ENCODE data around the gene RAB31.

Gene RAB31

GRCh38 chr18:9808295-9809241 lies 100.5 kb downstream of the RAB31 start:
- peaks cover 10% of the 10 kb centered on the region for H3K27me3 Mint-ChIP-seq
- DNase-seq: no peak
- no peaks in the 10 kb centered on the region for H3K4me1 Mint-ChIP-seq (ENCODE audit: low read depth)
- H3K9me3 Mint-ChIP-seq: no peaks in the 10 kb centered on the region
- H3K4me3 Mint-ChIP-seq: no peak overlapping the region
- no peaks in the 10 kb centered on the region for H3K36me3 Mint-ChIP-seq (ENCODE audit: low read depth)
- no peak overlapping the region for H3K27ac Mint-ChIP-seq

- peaks cover 10% of the 10 kb centered on the region for H3K27me3 Mint-ChIP-seq
- H3K36me3 Mint-ChIP-seq (ENCODE audit: low read depth): no peaks in the 10 kb centered on the region
- no peaks in the 10 kb centered on the region for H3K9me3 Mint-ChIP-seq
- H3K4me1 Mint-ChIP-seq (ENCODE audit: low read depth): no peaks in the 10 kb centered on the region
- H3K27ac Mint-ChIP-seq: no peak overlapping the region
- no peak for DNase-seq
- H3K4me3 Mint-ChIP-seq: no peak overlapping the region
Observed at GRCh38 chr18:9809697-9810096, 101.6 kb downstream of the RAB31 start.

GRCh38 chr18:9810299-9810698 lies 102.2 kb downstream of the RAB31 start:
- H3K4me1 Mint-ChIP-seq (ENCODE audit: low read depth): no peaks in the 10 kb centered on the region
- no peak overlapping the region for H3K4me3 Mint-ChIP-seq
- H3K27me3 Mint-ChIP-seq: peaks cover 10% of the 10 kb centered on the region
- DNase-seq: no peak
- no peak overlapping the region for H3K27ac Mint-ChIP-seq
- no peaks in the 10 kb centered on the region for H3K36me3 Mint-ChIP-seq (ENCODE audit: low read depth)
- H3K9me3 Mint-ChIP-seq: no peaks in the 10 kb centered on the region

GRCh38 chr18:9810994-9811705 lies 103.0 kb downstream of the RAB31 start:
- no peak for DNase-seq
- Mint-ChIP-seq H3K4me3 (no peak overlapping the region), H3K36me3 (ENCODE audit: low read depth) (no peaks in the 10 kb centered on the region), H3K4me1 (ENCODE audit: low read depth) (no peaks in the 10 kb centered on the region), H3K27me3 (peaks cover 9% of the 10 kb centered on the region), H3K27ac (no peak overlapping the region), H3K9me3 (no peaks in the 10 kb centered on the region)

- no peaks in the 10 kb centered on the region for H3K4me1 Mint-ChIP-seq (ENCODE audit: low read depth)
- no peaks in the 10 kb centered on the region for H3K36me3 Mint-ChIP-seq (ENCODE audit: low read depth)
- H3K9me3 Mint-ChIP-seq: no peaks in the 10 kb centered on the region
- no peak overlapping the region for H3K4me3 Mint-ChIP-seq
- peaks cover 3% of the 10 kb centered on the region for H3K27me3 Mint-ChIP-seq
- DNase-seq: no peak
- H3K27ac Mint-ChIP-seq: no peak overlapping the region
Observed at GRCh38 chr18:9811978-9812377, 103.9 kb downstream of the RAB31 start.

GRCh38 chr18:9814431-9814830 lies 106.3 kb downstream of the RAB31 start:
- Mint-ChIP-seq H3K27me3 (peaks cover 16% of the 10 kb centered on the region), H3K9me3 (peaks cover 10% of the 10 kb centered on the region), H3K4me3 (no peak overlapping the region), H3K4me1 (ENCODE audit: low read depth) (no peaks in the 10 kb centered on the region), H3K27ac (no peak overlapping the region), H3K36me3 (ENCODE audit: low read depth) (no peaks in the 10 kb centered on the region)
- DNase-seq: no peak

GRCh38 chr18:9817286-9817685 lies 109.2 kb downstream of the RAB31 start:
- DNase-seq: no peak
- H3K4me1 Mint-ChIP-seq (ENCODE audit: low read depth): no peaks in the 10 kb centered on the region
- peaks cover 13% of the 10 kb centered on the region for H3K27me3 Mint-ChIP-seq
- no peaks in the 10 kb centered on the region for H3K36me3 Mint-ChIP-seq (ENCODE audit: low read depth)
- peaks cover 10% of the 10 kb centered on the region for H3K9me3 Mint-ChIP-seq
- H3K27ac Mint-ChIP-seq: no peak overlapping the region
- H3K4me3 Mint-ChIP-seq: no peak overlapping the region

- no peak overlapping the region for H3K27ac Mint-ChIP-seq
- no peaks in the 10 kb centered on the region for H3K4me1 Mint-ChIP-seq (ENCODE audit: low read depth)
- peaks cover 10% of the 10 kb centered on the region for H3K9me3 Mint-ChIP-seq
Observed at GRCh38 chr18:9817725-9818422, 109.8 kb downstream of the RAB31 start.

GRCh38 chr18:9818423-9818734 lies 110.3 kb downstream of the RAB31 start:
- Mint-ChIP-seq H3K4me3 (no peak overlapping the region), H3K9me3 (peaks cover 10% of the 10 kb centered on the region), H3K27me3 (peaks cover 13% of the 10 kb centered on the region), H3K36me3 (ENCODE audit: low read depth) (no peaks in the 10 kb centered on the region), H3K27ac (no peak overlapping the region), H3K4me1 (ENCODE audit: low read depth) (no peaks in the 10 kb centered on the region)
- DNase-seq: no peak

More at GRCh38 chr18:9817725-9818422, 109.8 kb downstream of the RAB31 start:
- no peaks in the 10 kb centered on the region for H3K36me3 Mint-ChIP-seq (ENCODE audit: low read depth)
- H3K27me3 Mint-ChIP-seq: peaks cover 13% of the 10 kb centered on the region
- no peak for DNase-seq
- H3K4me3 Mint-ChIP-seq: no peak overlapping the region

GRCh38 chr18:9820127-9820526 lies 112.0 kb downstream of the RAB31 start:
- H3K4me3 Mint-ChIP-seq: no peak overlapping the region

GRCh38 chr18:9820719-9821118 lies 112.6 kb downstream of the RAB31 start:
- Mint-ChIP-seq H3K4me1 (ENCODE audit: low read depth) (peaks cover 1% of the 10 kb centered on the region), H3K27me3 (peaks cover 20% of the 10 kb centered on the region), H3K27ac (no peak overlapping the region), H3K4me3 (no peak overlapping the region), H3K9me3 (peaks cover 10% of the 10 kb centered on the region), H3K36me3 (ENCODE audit: low read depth) (no peaks in the 10 kb centered on the region)
- no peak for DNase-seq

More at GRCh38 chr18:9820127-9820526, 112.0 kb downstream of the RAB31 start:
- peaks cover 10% of the 10 kb centered on the region for H3K9me3 Mint-ChIP-seq
- H3K36me3 Mint-ChIP-seq (ENCODE audit: low read depth): no peaks in the 10 kb centered on the region
- no peaks in the 10 kb centered on the region for H3K4me1 Mint-ChIP-seq (ENCODE audit: low read depth)
- no peak for DNase-seq
- peaks cover 14% of the 10 kb centered on the region for H3K27me3 Mint-ChIP-seq
- H3K27ac Mint-ChIP-seq: no peak overlapping the region

GRCh38 chr18:9822587-9823185 lies 114.6 kb downstream of the RAB31 start:
- Mint-ChIP-seq H3K27me3 (peaks cover 28% of the 10 kb centered on the region), H3K4me1 (ENCODE audit: low read depth) (peaks cover 1% of the 10 kb centered on the region), H3K4me3 (no peak overlapping the region), H3K27ac (no peak overlapping the region), H3K36me3 (ENCODE audit: low read depth) (no peaks in the 10 kb centered on the region), H3K9me3 (peaks cover 10% of the 10 kb centered on the region)
- no peak for DNase-seq

GRCh38 chr18:9823805-9824473 lies 115.8 kb downstream of the RAB31 start:
- Mint-ChIP-seq H3K9me3 (peaks cover 4% of the 10 kb centered on the region), H3K27me3 (peaks cover 23% of the 10 kb centered on the region), H3K4me1 (ENCODE audit: low read depth) (peaks cover 1% of the 10 kb centered on the region), H3K36me3 (ENCODE audit: low read depth) (no peaks in the 10 kb centered on the region), H3K4me3 (no peak overlapping the region), H3K27ac (no peak overlapping the region)
- no peak for DNase-seq

- Mint-ChIP-seq H3K27ac (no peak overlapping the region), H3K27me3 (peaks cover 20% of the 10 kb centered on the region), H3K4me1 (ENCODE audit: low read depth) (peaks cover 1% of the 10 kb centered on the region), H3K36me3 (ENCODE audit: low read depth) (no peaks in the 10 kb centered on the region), H3K4me3 (no peak overlapping the region), H3K9me3 (no peaks in the 10 kb centered on the region)
- no peak for DNase-seq
Observed at GRCh38 chr18:9824474-9824832, 116.4 kb downstream of the RAB31 start.
